Measurements from ENCODE around the gene IFNL2.
"Not testable (repeated sequence)": the region's sequence is repeated elsewhere in the genome, so short reads cannot be mapped to it uniquely, and the experiment has no call there.

Gene IFNL2

GRCh38 chr19:39297931-39298634, 29.9 kb downstream of the IFNL2 start:
- DNase-seq: no peak

- DNase-seq: no peak
These were observed 31.2 kb downstream of the IFNL2 start for GRCh38 chr19:39299404-39299803.

- DNase-seq: no peak
These were observed 31.6 kb downstream of the IFNL2 start for GRCh38 chr19:39299832-39300231.

GRCh38 chr19:39301021-39301420, 32.8 kb downstream of the IFNL2 start:
- no peak for DNase-seq

GRCh38 chr19:39301562-39301961, 33.4 kb downstream of the IFNL2 start:
- DNase-seq: no peak

GRCh38 chr19:39303373-39304184, 35.4 kb downstream of the IFNL2 start:
- DNase-seq: no peak

GRCh38 chr19:39304185-39304513, 36.0 kb downstream of the IFNL2 start:
- DNase-seq: no peak

GRCh38 chr19:39304701-39305571, 36.7 kb downstream of the IFNL2 start:
- DNase-seq: no peak

- no peak for DNase-seq
These were observed 37.9 kb downstream of the IFNL2 start for GRCh38 chr19:39306075-39306474.

- no peak for DNase-seq
These were observed 39.0 kb downstream of the IFNL2 start for GRCh38 chr19:39307046-39307821.

GRCh38 chr19:39307822-39308530, 39.8 kb downstream of the IFNL2 start:
- DNase-seq: no peak

GRCh38 chr19:39308531-39309304, 40.5 kb downstream of the IFNL2 start:
- no peak for DNase-seq

- DNase-seq: not testable (repeated sequence)
These were observed 41.1 kb downstream of the IFNL2 start for GRCh38 chr19:39309305-39309670.

- no peak for DNase-seq
These were observed 42.5 kb downstream of the IFNL2 start for GRCh38 chr19:39310558-39311311.

- no peak for DNase-seq
These were observed 46.0 kb downstream of the IFNL2 start for GRCh38 chr19:39314016-39314728.

GRCh38 chr19:39315933-39316332, 47.7 kb downstream of the IFNL2 start:
- DNase-seq: no peak

- DNase-seq: no peak
These were observed 48.6 kb downstream of the IFNL2 start for GRCh38 chr19:39316627-39317321.

GRCh38 chr19:39317476-39317875, 49.3 kb downstream of the IFNL2 start:
- no peak for DNase-seq

- no peak for DNase-seq
These were observed 49.9 kb downstream of the IFNL2 start for GRCh38 chr19:39318071-39318470.
